Fibroblast of villous mesenchyme (primary cell): ENCODE data around the gene PCDHGB3. TPM values are rescaled to one million over a fixed set of nuclear protein-coding genes. Genes with fewer than 3 reads are reported as not detected.
"Not testable (repeated sequence)": the region's sequence is repeated elsewhere in the genome, so short reads cannot be mapped to it uniquely, and the experiment has no call there.

Experiments
- DNase-seq: peaks from one replicate; pipeline ENCODE4 v3.0.0-alpha.2; 2010; ENCODE audit warnings: low read depth
- H3K4me3 ChIP-seq: 2 replicates; pipeline ENCODE4 v1.5.1; 2011; ENCODE audit warnings: low read depth, mild to moderate bottlenecking, low read length
- CTCF ChIP-seq: IDR thresholded peaks from 2 replicates; pipeline ENCODE4 v1.5.1; 2012; ENCODE audit warnings: low read depth, mild to moderate bottlenecking, low read length; ENCODE audit not compliant: insufficient read depth
- total RNA-seq: library from RNA; depleted of rRNA; stranded (reverse); fragments of >200 nt; gene quantifications from 2 replicates; pipeline ENCODE4 v1.2.3, GENCODE V29; 2012

PCDHGB3 gene
- total RNA-seq, 1 donor = 3.9 TPM

GRCh38 chr5:141387557-141388311 lies 17.7 kb downstream of the PCDHGB3 start, which contains the start of gene PCDHGB4:
TSS of gene PCDHGB4 (plus strand) at chr5:141387698. CDS start at chr5:141387885, 187 bp downstream.
- peak; percentile 56 for DNase-seq
- peak; percentile 66 for TF ChIP-seq CTCF
- H3K4me3 ChIP-seq = peak within 1 kb of the TSS; percentile 58

GRCh38 chr5:141388661-141389060 lies 18.6 kb downstream of the PCDHGB3 start:
- no peak for DNase-seq
- no peak for TF ChIP-seq CTCF
- no peak overlapping the region for H3K4me3 ChIP-seq

- no peak for DNase-seq
Measured at GRCh38 chr5:141389153-141390042, 19.4 kb downstream of the PCDHGB3 start.

GRCh38 chr5:141392429-141393198 lies 22.6 kb downstream of the PCDHGB3 start, which contains the start of gene PCDHGA8:
TSS of gene PCDHGA8 (plus strand) at chr5:141392633. CDS start at chr5:141392814, 181 bp downstream.
- TF ChIP-seq CTCF = peak; percentile 18
- peak; percentile 9 for DNase-seq
- H3K4me3 ChIP-seq = no peak within 1 kb of the TSS

More at GRCh38 chr5:141389153-141390042, 19.4 kb downstream of the PCDHGB3 start:
- TF ChIP-seq CTCF = no peak
- no peak overlapping the region for H3K4me3 ChIP-seq

- H3K4me3 ChIP-seq = no peak overlapping the region
- DNase-seq = no peak
- no peak for TF ChIP-seq CTCF
Measured at GRCh38 chr5:141393267-141393666, 23.2 kb downstream of the PCDHGB3 start.

- not testable (repeated sequence) for DNase-seq, H3K4me3 ChIP-seq
Measured at GRCh38 chr5:141394401-141395187, 24.6 kb downstream of the PCDHGB3 start.
